CD4-positive, alpha-beta T cell (primary cell): ENCODE results near the gene GBA3. TPM values are rescaled to one million over a fixed set of nuclear protein-coding genes. Genes with fewer than 3 reads are reported as not detected.

Experiments
- ATAC-seq: fragments of 200-7000 bp; cut with Tn5 transposase; one replicate; pipeline ENCODE4 v1.10.0; 2022; ENCODE audit warnings: mild to moderate bottlenecking; ENCODE audit not compliant: poor library complexity
- CTCF ChIA-PET: fragments of 350-600 bp; sonication (Branson Sonifier 250); formaldehyde crosslinking; loops from one replicate; lab custom pipeline; 2021; ENCODE audit warnings: antibody characterized with exemption, inconsistent platforms; lab: Charles Lee
- POLR2A ChIA-PET: fragments of 350-600 bp; sonication (Branson Sonifier 250); formaldehyde crosslinking; loops from one replicate; lab custom pipeline; 2021; ENCODE audit warnings: antibody characterized with exemption, inconsistent platforms; lab: Charles Lee
- DNase-seq, 14 experiments: peaks; one replicate each; pipeline ENCODE4 v3.0.0-alpha.2; 2013 to 2020; ENCODE audit warnings: mixed read lengths in 2 of 14
- H3K27ac ChIP-seq, 2 donors: one replicate each; pipeline versions ENCODE4 v1.5.1 to v1.7.0; 2013; ENCODE audit warnings: low read length in 2 of 2, low read depth in 1 of 2, mild to moderate bottlenecking in 1 of 2
- H3K27me3 ChIP-seq, 2 experiments: 1 replicate in 1 of 2; 2 replicates in 1 of 2; pipeline versions ENCODE4 v1.6.1 to v1.7.0; 2013; ENCODE audit warnings: low read length in 2 of 2, control low read depth in 1 of 2, mild to moderate bottlenecking in 1 of 2, moderate library complexity in 1 of 2; ENCODE audit not compliant: insufficient read depth in 2 of 2, control insufficient read depth in 1 of 2
- H3K36me3 ChIP-seq: one replicate; pipeline ENCODE4 v1.6.1; 2013; ENCODE audit warnings: low read length, control low read depth; ENCODE audit not compliant: insufficient read depth
- H3K4me1 ChIP-seq: one replicate; pipeline ENCODE4 v1.6.1; 2013; ENCODE audit warnings: low read length, control low read depth; ENCODE audit not compliant: insufficient read depth
- H3K4me3 ChIP-seq: one replicate; pipeline ENCODE4 v1.5.1; 2013; ENCODE audit warnings: mild to moderate bottlenecking, low read length, moderate library complexity
- H3K9me3 ChIP-seq, 2 experiments: 1 replicate in 1 of 2; 2 replicates in 1 of 2; pipeline versions ENCODE4 v1.6.1 to v1.7.0; 2013; ENCODE audit warnings: low read length in 2 of 2, mild to moderate bottlenecking in 2 of 2, control low read depth in 1 of 2, moderate library complexity in 1 of 2; ENCODE audit not compliant: control insufficient read depth in 1 of 2, insufficient read depth in 1 of 2
- H3K27ac Mint-ChIP-seq: one replicate; pipeline ENCODE4 v1.8.0; 2020; ENCODE audit warnings: mixed read lengths
- H3K27me3 Mint-ChIP-seq: one replicate; pipeline ENCODE4 v1.8.0; 2021; ENCODE audit warnings: mixed read lengths
- H3K36me3 Mint-ChIP-seq: one replicate; pipeline ENCODE4 v1.8.0; 2021; ENCODE audit warnings: low read depth, mixed read lengths
- H3K4me1 Mint-ChIP-seq: one replicate; pipeline ENCODE4 v1.8.0; 2021; ENCODE audit warnings: low read depth, mixed read lengths
- H3K4me3 Mint-ChIP-seq: one replicate; pipeline ENCODE4 v1.8.0; 2020; ENCODE audit warnings: mild to moderate bottlenecking, mixed read lengths
- H3K9me3 Mint-ChIP-seq: one replicate; pipeline ENCODE4 v1.8.0; 2020; ENCODE audit warnings: mixed read lengths
- intact Hi-C, 2 experiments: fragments of 100-400 bp; cut with DNase I in 1 of 2; cut with micrococcal nuclease in 1 of 2; formaldehyde crosslinking; loops; one replicate each; pipeline versions ENCODE4 v1.15.1 to v1.9.0; 2023 to 2025; cut with DNase I, micrococcal nuclease
- total RNA-seq, 174 experiments: library from RNA in 2 of 174; stranded (reverse) in 2 of 174; gene quantifications; one replicate each; pipeline ENCODE4 v1.2.3 and lab custom pipeline; 2021 to 2026
- TF ChIP-seq, protein P1 (sequence below): fragments of 200-600 bp; IDR thresholded peaks from one replicate; pipeline ENCODE4 v1.8.0; 2022; ENCODE audit warnings: antibody characterized with exemption, mild to moderate bottlenecking

The GBA3 gene
- total RNA-seq, 2 experiments from 2014 or later, result not detected

DNA sequence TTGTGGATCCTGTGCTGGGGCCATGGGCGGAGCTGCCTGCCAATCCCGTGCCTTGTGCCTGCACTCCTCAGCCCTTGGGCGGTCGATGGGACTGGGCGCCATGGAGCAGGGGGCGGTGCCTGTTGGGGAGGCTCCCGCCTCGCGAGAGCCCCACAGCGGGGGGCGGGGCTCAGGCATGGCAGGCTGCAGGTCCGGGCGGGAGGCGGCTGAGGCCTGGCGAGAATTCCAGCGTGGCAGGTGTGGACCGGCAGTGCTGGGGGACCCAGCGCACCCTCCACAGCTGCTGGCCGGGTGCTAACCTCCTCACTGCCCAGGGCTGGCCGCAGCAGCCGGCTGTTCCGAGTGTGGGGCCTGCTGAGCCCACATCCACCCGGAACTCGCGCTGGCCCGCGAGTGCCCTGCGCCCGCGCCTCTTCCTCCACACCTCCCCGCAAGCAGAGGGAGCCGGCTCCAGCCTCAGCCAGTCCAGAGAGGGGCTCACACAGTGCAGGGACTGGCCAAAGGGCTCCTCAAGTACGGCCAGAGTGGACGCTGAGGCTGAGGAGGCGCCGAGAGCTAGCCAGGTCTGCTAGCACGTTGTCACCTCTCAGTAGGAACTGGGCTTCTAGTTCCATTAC lies 85.9 kb downstream of the GBA3 start:
- no peaks in the 10 kb centered on the region for H3K36me3 Mint-ChIP-seq
- CTCF ChIA-PET, result no interaction called here
- no peak overlapping the region for H3K27ac ChIP-seq
- TF ChIP-seq, protein P1, sequence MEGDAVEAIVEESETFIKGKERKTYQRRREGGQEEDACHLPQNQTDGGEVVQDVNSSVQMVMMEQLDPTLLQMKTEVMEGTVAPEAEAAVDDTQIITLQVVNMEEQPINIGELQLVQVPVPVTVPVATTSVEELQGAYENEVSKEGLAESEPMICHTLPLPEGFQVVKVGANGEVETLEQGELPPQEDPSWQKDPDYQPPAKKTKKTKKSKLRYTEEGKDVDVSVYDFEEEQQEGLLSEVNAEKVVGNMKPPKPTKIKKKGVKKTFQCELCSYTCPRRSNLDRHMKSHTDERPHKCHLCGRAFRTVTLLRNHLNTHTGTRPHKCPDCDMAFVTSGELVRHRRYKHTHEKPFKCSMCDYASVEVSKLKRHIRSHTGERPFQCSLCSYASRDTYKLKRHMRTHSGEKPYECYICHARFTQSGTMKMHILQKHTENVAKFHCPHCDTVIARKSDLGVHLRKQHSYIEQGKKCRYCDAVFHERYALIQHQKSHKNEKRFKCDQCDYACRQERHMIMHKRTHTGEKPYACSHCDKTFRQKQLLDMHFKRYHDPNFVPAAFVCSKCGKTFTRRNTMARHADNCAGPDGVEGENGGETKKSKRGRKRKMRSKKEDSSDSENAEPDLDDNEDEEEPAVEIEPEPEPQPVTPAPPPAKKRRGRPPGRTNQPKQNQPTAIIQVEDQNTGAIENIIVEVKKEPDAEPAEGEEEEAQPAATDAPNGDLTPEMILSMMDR, result no peak
- ATAC-seq (no peak), DNase-seq (peak in 1 of 14 experiments; percentile 3)
- H3K36me3 ChIP-seq, result no peaks in the 10 kb centered on the region
- intact Hi-C loops, result no loop called here
- no peak overlapping the region for H3K27ac Mint-ChIP-seq
- H3K4me1 Mint-ChIP-seq, result no peaks in the 10 kb centered on the region
- POLR2A ChIA-PET, result no interaction called here
- peaks cover 0 to 15% of the 10 kb centered on the region in 2 experiments for H3K9me3 ChIP-seq
- peaks cover 6% of the 10 kb centered on the region for H3K9me3 Mint-ChIP-seq
- H3K4me3 Mint-ChIP-seq, result no peak overlapping the region
- no peaks in the 10 kb centered on the region for H3K4me1 ChIP-seq
- no peak overlapping the region for H3K4me3 ChIP-seq
- H3K27me3 Mint-ChIP-seq, result no peaks in the 10 kb centered on the region
- no peaks in the 10 kb centered on the region for H3K27me3 ChIP-seq

DNA sequence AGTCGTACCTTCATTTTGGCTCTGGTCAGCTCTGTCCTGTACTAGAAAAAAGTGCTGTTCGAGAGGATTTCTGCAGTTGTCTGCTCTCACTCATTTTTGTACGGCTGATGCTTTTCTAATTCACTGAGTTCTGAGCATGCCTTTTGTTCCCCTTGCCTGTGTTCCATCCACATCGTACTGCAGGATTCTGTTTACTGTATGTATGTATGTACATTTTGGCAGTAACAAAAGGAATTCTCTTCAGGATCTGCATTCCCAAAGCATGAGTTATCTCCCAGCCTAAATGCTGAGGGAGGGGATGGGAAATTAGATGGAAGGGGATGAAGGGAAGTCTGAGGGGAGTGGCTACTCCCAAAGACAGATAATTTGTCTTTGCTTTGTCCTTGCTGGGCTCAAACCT lies 87.6 kb downstream of the GBA3 start:
- DNase-seq (no peak), ATAC-seq (no peak)
- Mint-ChIP-seq H3K9me3 (peaks cover 6% of the 10 kb centered on the region), H3K36me3 (no peaks in the 10 kb centered on the region), H3K4me1 (no peaks in the 10 kb centered on the region), H3K4me3 (no peak overlapping the region), H3K27ac (no peak overlapping the region), H3K27me3 (no peaks in the 10 kb centered on the region)
- Histone ChIP-seq H3K4me1 (no peaks in the 10 kb centered on the region), H3K9me3 (peaks cover 0 to 15% of the 10 kb centered on the region in 2 experiments), H3K36me3 (no peaks in the 10 kb centered on the region), H3K27me3 (no peaks in the 10 kb centered on the region), H3K4me3 (no peak overlapping the region), H3K27ac (no peak overlapping the region)
- TF ChIP-seq, protein P1, result no peak
- intact Hi-C loops, result no loop called here
- ChIA-PET CTCF (no interaction called here), POLR2A (no interaction called here)

DNA sequence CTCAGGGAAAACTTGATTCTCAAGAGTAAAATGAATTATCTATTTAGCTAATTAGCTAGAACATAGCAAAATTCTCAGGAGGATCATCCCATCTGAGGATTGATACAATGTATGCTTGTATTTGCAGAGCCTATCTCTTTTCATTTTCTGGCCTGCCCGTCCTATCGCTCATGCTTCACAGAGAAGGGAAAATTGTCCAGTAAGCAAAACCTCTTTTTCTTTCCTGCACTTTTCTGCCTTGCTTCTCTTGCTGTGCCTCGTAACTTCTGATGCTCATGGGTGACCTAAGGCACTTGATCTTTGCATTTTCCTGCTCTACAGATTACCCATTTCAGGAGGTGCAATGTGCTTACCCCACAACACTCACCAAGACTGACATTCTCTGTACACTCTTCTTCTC lies 88.1 kb downstream of the GBA3 start:
- POLR2A ChIA-PET, result no interaction called here
- CTCF ChIA-PET, result no interaction called here
- no peaks in the 10 kb centered on the region for H3K4me1 ChIP-seq
- no peaks in the 10 kb centered on the region for H3K27me3 Mint-ChIP-seq
- no peaks in the 10 kb centered on the region for H3K36me3 ChIP-seq
- ATAC-seq, result no peak
- H3K9me3 Mint-ChIP-seq, result peaks cover 6% of the 10 kb centered on the region
- H3K27ac Mint-ChIP-seq, result no peak overlapping the region
- H3K4me3 Mint-ChIP-seq, result no peak overlapping the region
- no peak overlapping the region for H3K4me3 ChIP-seq
- DNase-seq, result no peak
- H3K27ac ChIP-seq, result no peak overlapping the region
- no peaks in the 10 kb centered on the region for H3K36me3 Mint-ChIP-seq
- intact Hi-C loops, result no loop called here
- no peaks in the 10 kb centered on the region for H3K27me3 ChIP-seq
- H3K9me3 ChIP-seq, result peaks cover 0 to 15% of the 10 kb centered on the region in 2 experiments
- no peaks in the 10 kb centered on the region for H3K4me1 Mint-ChIP-seq
- TF ChIP-seq, protein P1, result no peak
